ENCODE measurements around the gene GJB1. TPM values are rescaled to one million over a fixed set of nuclear protein-coding genes. Genes with fewer than 3 reads are reported as not detected.
A peak's percentile ranks its signal among the peaks of the same experiment; 100 is the strongest.
"Not testable (repeated sequence)": the region's sequence is repeated elsewhere in the genome, so short reads cannot be mapped to it uniquely, and the experiment has no call there.

Gene GJB1
- polyA plus RNA-seq, 3 donors = 46.9 to 49.7 (median 48.5) TPM

- DNase-seq (ENCODE audit: extremely low read depth in 1 of 11, low read depth in 9 of 11, low spot score in 4 of 11) = no peak
These were observed 21.5 kb downstream of the GJB1 start for GRCh38 chrX:71244359-71245128.

GRCh38 chrX:71245159-71245558 is 22.1 kb downstream of the GJB1 start:
- DNase-seq (ENCODE audit: extremely low read depth in 1 of 11, low read depth in 9 of 11, low spot score in 4 of 11) = no peak

- peak in 2 of 11 donors; percentile 12 to 14 for DNase-seq (ENCODE audit: extremely low read depth in 1 of 11, low read depth in 9 of 11, low spot score in 4 of 11)
These were observed 27.8 kb downstream of the GJB1 start for GRCh38 chrX:71250841-71251240.

GRCh38 chrX:71251466-71251973 is 28.5 kb downstream of the GJB1 start:
- DNase-seq (ENCODE audit: extremely low read depth in 1 of 11, low read depth in 9 of 11, low spot score in 4 of 11) = peak in 1 of 11 donors; percentile 12

GRCh38 chrX:71252221-71252620 is 29.2 kb downstream of the GJB1 start:
- no peak for DNase-seq (ENCODE audit: extremely low read depth in 1 of 11, low read depth in 9 of 11, low spot score in 4 of 11)

- DNase-seq (ENCODE audit: extremely low read depth in 1 of 11, low read depth in 9 of 11, low spot score in 4 of 11) = peak in 4 of 11 donors; percentile 30 to 52 (median 38)
These were observed 30.4 kb downstream of the GJB1 start for GRCh38 chrX:71253253-71254091.

- peak in 10 of 11 donors; percentile 44 to 87 (median 76) for DNase-seq (ENCODE audit: extremely low read depth in 1 of 11, low read depth in 9 of 11, low spot score in 4 of 11)
These were observed 31.3 kb downstream of the GJB1 start, which contains the start of gene ZMYM3 for GRCh38 chrX:71254092-71254963. Gene ZMYM3 (minus strand): TSS chrX:71254140. CDS start chrX:71253255, 885 bp downstream.

GRCh38 chrX:71256051-71256450 is 33.0 kb downstream of the GJB1 start:
- no peak for DNase-seq (ENCODE audit: extremely low read depth in 1 of 11, low read depth in 9 of 11, low spot score in 4 of 11)

GRCh38 chrX:71256856-71257255 is 33.8 kb downstream of the GJB1 start:
- DNase-seq (ENCODE audit: extremely low read depth in 1 of 11, low read depth in 9 of 11, low spot score in 4 of 11) = no peak

- not testable (repeated sequence) for DNase-seq (ENCODE audit: extremely low read depth in 1 of 11, low read depth in 9 of 11, low spot score in 4 of 11)
These were observed 45.6 kb downstream of the GJB1 start for GRCh38 chrX:71268624-71269023.

GRCh38 chrX:71269801-71270395 is 46.9 kb downstream of the GJB1 start:
- no peak for DNase-seq (ENCODE audit: extremely low read depth in 1 of 11, low read depth in 9 of 11, low spot score in 4 of 11)

- DNase-seq (ENCODE audit: extremely low read depth in 1 of 11, low read depth in 9 of 11, low spot score in 4 of 11) = not testable (repeated sequence)
These were observed 49.3 kb downstream of the GJB1 start for GRCh38 chrX:71272313-71272712.

Other genes with a start within 250 kb of the GJB1 start
- 10 to 100 TPM; 49.2 to 56.4 (median 54.7) TPM for gene SNX12, start 154.9 kb upstream of the GJB1 start, polyA plus RNA-seq (ENCODE audit: insufficient read length in 3 of 3)
- gene FOXO4, start 127.4 kb upstream of the GJB1 start, polyA plus RNA-seq (ENCODE audit: insufficient read length in 3 of 3) = 10 to 100 TPM; 22.9 to 25.3 (median 24.7) TPM
- gene CXorf65, start 116.5 kb upstream of the GJB1 start, polyA plus RNA-seq (ENCODE audit: insufficient read length in 3 of 3) = not detected
- gene IL2RG, start 111.6 kb upstream of the GJB1 start, polyA plus RNA-seq (ENCODE audit: insufficient read length in 3 of 3) = 1 to 10 TPM in 2 of 3 donors, under 1 TPM in 1; 1.00 to 1.4 (median 1.2) TPM
- gene MED12, start 104.6 kb upstream of the GJB1 start, polyA plus RNA-seq (ENCODE audit: insufficient read length in 3 of 3) = 10 to 100 TPM; 35.7 to 53.1 (median 47.8) TPM
- gene NLGN3, start 78.4 kb upstream of the GJB1 start, polyA plus RNA-seq (ENCODE audit: insufficient read length in 3 of 3) = 1 to 10 TPM; 3.9 to 6.3 (median 4.0) TPM
- 10 to 100 TPM; 65.4 to 69.1 (median 66.1) TPM for gene ZMYM3, start 30.9 kb downstream of the GJB1 start, polyA plus RNA-seq (ENCODE audit: insufficient read length in 3 of 3)
- gene NONO, start 60.4 kb downstream of the GJB1 start, polyA plus RNA-seq (ENCODE audit: insufficient read length in 3 of 3) = 100 to 1,000 TPM; 614 to 679 (median 636) TPM
- gene ITGB1BP2, start 78.5 kb downstream of the GJB1 start, polyA plus RNA-seq (ENCODE audit: insufficient read length in 3 of 3) = 1 to 10 TPM; 1.3 to 1.7 (median 1.5) TPM
- gene TAF1, start 143.1 kb downstream of the GJB1 start, polyA plus RNA-seq (ENCODE audit: insufficient read length in 3 of 3) = 10 to 100 TPM; 43.0 to 45.8 (median 45.2) TPM